Amniotic epithelial cell (primary cell): ENCODE results near the gene NAV2.

Experiments
- DNase-seq: peaks from one replicate; pipeline ENCODE4 v3.0.0-alpha.2; 2010; ENCODE audit warnings: low read depth

The NAV2 gene

GRCh38 chr11:19929147-19929546 is 216.5 kb downstream of the NAV2 start:
- no peak for DNase-seq

GRCh38 chr11:19929655-19930054 is 217.0 kb downstream of the NAV2 start:
- DNase-seq, result peak; percentile 42

GRCh38 chr11:19931141-19931770 is 218.6 kb downstream of the NAV2 start:
- DNase-seq, result peak; percentile 79

- no peak for DNase-seq
Measured at GRCh38 chr11:19931771-19932369, 219.2 kb downstream of the NAV2 start.

GRCh38 chr11:19933132-19933735 is 220.6 kb downstream of the NAV2 start:
- DNase-seq, result no peak

- DNase-seq, result no peak
Measured at GRCh38 chr11:19933801-19934488, 221.3 kb downstream of the NAV2 start.

GRCh38 chr11:19934828-19935259 is 222.2 kb downstream of the NAV2 start:
- peak; percentile 73 for DNase-seq

- DNase-seq, result peak; percentile 45
Measured at GRCh38 chr11:19935507-19935906, 222.9 kb downstream of the NAV2 start.

- DNase-seq, result no peak
Measured at GRCh38 chr11:19936461-19936860, 223.8 kb downstream of the NAV2 start.

- DNase-seq, result peak; percentile 56
Measured at GRCh38 chr11:19938169-19938856, 225.7 kb downstream of the NAV2 start.

- DNase-seq, result no peak
Measured at GRCh38 chr11:19938866-19939265, 226.2 kb downstream of the NAV2 start.

- no peak for DNase-seq
Measured at GRCh38 chr11:19939415-19939929, 226.8 kb downstream of the NAV2 start.

- no peak for DNase-seq
Measured at GRCh38 chr11:19940831-19941230, 228.2 kb downstream of the NAV2 start.

GRCh38 chr11:19946681-19947080 is 234.0 kb downstream of the NAV2 start:
- DNase-seq, result peak; percentile 59

GRCh38 chr11:19947537-19948114 is 235.0 kb downstream of the NAV2 start:
- no peak for DNase-seq

GRCh38 chr11:19949606-19950005 is 237.0 kb downstream of the NAV2 start:
- DNase-seq, result no peak

- peak; percentile 49 for DNase-seq
Measured at GRCh38 chr11:19951558-19952115, 239.0 kb downstream of the NAV2 start.

GRCh38 chr11:19952116-19952605 is 239.5 kb downstream of the NAV2 start:
- DNase-seq, result no peak

GRCh38 chr11:19952911-19953310 is 240.3 kb downstream of the NAV2 start:
- DNase-seq, result no peak

- peak; percentile 54 for DNase-seq
Measured at GRCh38 chr11:19953336-19953735, 240.7 kb downstream of the NAV2 start.

- peak; percentile 88 for DNase-seq
Measured at GRCh38 chr11:19953909-19954308, 241.3 kb downstream of the NAV2 start.
